Islet precursor cell (in vitro differentiated cells): ENCODE measurements around the gene P2RY6.
"Not testable (repeated sequence)": the region's sequence is repeated elsewhere in the genome, so short reads cannot be mapped to it uniquely, and the experiment has no call there.

ENCODE experiments used
- DNase-seq: peaks from one replicate; pipeline ENCODE4 v3.0.0-alpha.2; 2018

The P2RY6 gene, protein sequence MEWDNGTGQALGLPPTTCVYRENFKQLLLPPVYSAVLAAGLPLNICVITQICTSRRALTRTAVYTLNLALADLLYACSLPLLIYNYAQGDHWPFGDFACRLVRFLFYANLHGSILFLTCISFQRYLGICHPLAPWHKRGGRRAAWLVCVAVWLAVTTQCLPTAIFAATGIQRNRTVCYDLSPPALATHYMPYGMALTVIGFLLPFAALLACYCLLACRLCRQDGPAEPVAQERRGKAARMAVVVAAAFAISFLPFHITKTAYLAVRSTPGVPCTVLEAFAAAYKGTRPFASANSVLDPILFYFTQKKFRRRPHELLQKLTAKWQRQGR

DNA sequence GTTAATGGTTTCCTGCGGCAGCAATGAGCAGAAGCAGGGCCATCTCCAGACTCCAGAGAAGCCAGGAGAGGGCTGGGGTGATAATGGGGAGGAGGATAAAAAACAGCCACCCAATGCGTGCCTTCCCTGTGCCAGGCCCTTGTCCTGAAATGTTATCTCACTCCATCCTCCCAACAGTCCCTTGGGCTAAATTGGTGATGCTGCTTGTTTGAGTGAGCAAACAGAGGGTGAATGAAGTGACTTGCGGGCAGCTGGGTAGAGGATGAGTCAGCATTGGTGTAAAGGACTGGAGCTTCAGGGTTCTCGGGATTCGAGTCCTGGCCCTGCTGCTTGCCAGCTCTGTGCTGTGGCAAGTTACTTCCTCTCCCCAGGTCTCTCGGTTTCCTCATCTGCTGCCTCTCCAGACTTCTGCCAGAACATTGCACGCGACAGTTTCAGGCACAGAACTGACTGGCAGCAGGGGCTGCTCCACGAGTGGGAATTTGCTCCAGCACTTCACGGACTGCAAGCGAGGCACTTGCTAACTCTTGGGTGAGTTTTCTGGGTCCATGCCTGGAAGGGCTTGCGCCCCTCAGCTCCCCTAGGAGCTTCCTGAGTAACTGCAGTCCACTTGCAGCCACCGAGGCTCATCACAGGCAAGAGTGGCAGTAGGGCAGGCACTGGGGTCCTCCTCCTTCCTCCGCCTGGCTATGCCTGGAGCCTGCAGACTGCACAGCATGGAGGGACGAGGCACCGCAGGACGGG lies at the start of gene P2RY6:
TSS of gene P2RY6 (plus strand) at position 403 of the 744 bp plus-strand sequence. CDS start 24,181 bp downstream, outside the sequence.
- peak; percentile 97 for DNase-seq

DNA sequence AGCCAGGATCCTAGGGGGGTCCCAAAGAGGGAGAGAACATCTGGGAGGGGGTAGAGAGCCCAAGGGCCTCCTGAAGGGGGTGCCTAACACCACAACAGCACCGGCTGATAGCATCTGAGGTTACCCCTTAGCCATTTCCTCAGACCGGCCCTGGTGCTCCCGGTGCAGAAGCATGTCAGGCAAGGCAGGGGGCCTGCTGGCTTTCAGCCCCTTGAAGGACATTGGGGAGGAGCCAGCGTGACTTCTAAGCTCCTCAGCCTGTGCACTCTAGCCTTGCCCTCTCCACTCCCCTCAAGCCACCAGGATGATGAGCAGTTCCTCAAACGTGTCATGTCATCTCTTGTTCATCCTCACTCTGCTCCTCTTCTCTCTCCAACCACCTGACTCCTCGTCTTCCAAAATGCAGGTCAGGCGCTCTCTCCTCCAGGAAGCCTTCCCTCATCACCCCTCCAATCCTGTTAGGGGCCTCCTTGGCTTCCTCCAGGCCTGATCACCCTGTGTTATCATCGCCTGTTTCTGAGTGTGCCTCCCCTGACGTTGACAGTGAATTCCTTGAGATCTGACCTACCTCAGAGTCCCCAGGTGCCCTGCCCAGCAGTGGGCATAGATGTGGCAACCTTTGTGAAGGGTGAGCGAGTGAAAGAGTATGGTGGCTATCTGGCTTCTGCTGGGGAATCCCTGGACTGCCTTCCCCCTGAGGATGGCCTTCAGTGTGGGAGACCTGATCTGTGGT lies 48.0 kb upstream of the P2RY6 start:
- DNase-seq = peak; percentile 51

DNA sequence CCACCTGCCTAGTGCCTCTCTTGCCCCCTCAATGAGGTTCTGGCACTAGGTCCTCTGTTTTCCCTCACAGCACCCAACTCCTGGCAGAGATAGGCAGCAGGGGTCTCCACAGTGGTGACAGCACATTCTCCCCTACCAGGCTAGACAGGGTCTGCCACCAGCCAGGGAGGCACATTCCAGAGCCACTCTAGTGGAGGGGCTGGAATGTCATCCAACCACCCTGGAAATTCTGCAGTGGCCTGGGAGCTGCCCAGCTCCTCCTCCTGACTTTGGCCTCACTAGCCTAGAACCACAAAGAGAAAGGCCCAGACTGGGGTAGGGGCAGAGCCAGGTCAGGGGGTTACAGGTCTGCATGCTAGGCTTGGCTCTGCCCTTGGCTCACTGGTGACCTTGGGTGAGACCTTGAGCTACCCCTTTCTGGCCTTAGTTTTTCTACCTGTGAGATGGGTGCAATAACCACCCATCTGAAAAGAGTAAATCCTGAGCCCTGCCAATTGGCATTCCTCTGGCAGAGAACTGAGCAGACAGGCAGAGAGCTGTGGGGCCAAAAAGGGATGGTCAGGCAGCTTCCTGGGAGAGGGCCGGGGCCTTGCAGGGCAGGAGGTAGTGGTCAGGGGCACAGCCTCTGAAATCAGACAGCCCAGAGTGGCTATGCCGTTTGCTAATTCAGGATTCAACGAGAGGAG lies 47.0 kb upstream of the P2RY6 start:
- DNase-seq = peak; percentile 92

DNA sequence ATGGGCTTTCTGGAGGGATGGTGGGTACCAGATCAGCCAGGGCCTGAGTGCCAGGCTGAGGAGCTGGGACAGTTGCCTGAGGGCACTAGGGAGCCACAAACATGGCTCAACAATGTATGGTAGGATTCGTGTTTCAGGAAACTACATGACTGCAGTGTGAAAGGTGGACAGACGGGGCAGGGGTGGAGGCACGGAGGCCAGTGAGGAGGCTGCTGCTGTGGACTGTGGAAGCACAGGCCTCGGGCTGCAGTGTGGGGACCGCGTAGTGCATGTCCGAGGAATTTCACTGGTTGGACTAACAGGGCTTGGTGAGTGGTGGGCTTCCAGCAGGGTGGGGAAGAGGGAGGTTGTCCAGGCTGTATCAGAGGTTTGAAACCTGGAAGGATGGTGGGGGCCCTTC lies 46.3 kb upstream of the P2RY6 start:
- DNase-seq = peak; percentile 50

DNA sequence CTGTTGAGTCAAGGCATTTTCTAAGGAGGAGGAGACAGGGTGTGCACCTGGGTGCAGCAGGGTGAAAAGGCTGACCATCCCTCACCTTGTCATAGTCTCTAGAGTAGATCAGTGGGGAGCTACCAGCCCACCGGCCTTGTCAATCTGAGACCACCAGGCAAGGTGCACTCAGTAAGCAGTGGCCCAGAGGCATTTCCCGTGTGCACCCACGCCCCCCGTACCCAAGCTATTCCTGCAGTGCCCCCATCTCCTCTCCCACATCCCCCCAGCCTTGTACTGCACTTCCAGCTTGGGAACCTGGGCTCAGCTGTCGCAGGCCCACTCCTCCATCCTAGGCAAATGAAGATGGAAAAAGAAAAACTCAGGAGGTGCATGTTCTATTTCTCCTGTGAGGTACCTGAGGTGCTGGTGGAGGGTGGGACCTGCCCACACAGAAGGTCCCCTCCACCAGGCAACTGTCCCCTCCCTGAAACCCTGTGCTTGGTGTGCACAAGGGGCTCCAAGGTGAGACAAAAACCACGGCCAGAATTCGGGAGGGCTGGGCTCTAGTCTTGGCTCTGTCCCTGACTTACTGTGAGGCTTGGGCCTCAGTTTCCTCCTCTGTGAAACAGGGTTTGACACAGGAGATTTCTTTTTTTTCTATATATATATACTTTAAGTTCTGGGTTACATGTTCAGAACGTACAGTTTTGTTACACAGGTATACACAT lies 45.7 kb upstream of the P2RY6 start:
- peak; percentile 31 for DNase-seq

DNA sequence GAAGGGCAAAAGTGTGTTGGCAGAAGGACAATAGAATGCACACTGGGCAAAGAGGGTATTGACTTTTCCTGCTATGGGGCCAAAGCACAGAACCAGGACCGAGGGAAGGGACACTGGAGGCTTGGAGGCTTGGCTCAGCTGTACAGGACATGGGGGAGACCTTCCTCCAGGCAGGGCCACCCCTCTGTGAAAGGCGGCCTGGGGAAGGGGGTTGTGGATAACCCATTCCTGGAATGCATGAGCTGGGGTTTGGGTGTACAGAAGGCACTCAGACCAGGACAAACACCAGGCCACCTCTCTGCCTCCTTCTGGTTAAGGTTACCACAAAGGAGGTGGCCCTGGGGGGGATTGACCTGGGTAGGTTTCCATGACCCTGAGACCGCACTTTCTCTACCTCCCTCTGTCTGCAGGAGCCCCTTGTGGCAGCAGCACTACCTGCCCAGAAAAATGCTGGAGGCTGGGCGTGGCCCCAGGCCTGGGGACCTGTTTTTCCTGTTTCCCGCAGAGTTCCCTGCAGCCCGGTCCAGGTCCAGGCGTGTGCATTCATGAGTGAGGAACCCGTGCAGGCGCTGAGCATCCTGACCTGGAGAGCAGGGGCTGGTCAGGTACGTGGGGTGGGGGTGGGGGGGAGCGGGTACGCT lies 44.4 kb upstream of the P2RY6 start:
- DNase-seq = peak; percentile 98

DNA sequence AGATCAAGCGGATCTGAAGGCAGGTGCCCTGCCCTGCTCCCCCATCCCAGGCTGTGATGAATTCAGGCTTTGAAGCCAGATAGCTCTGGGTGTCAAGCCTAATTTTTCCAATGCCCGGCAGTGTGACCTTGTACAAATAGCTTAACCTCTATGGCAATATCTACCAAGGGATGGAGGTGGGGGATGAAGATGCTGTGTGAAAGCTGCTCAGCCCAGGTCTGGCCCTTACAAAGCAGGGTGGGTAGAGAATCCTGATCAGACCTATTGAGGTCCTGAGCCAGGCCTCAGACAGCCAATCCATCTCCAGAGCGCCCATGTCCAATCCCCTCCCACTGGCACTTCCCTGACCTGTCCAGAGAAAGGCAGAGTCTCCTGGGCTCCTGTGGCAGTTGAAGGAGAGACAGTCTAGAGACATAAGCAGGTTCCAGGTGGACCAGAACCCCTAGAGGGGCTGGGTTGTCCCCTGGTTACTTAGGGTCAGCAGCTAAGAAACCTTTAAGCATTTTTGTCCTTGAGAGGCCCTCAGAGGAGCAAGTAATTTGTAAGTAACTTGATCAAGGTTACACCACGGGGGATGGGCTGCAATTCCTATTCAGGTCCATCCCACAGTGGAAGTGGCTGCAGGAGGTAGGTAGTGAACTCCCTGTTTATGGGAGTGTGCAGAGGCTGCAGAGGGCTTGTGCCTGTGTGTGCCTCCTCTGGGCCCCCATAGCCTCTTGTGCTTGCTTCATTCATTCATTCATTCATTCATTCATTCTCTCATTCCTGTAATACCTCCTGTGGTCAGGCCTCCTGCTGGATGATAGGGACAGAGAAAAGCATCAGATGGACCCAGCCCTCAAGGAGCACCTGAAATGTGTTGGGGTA lies 43.6 kb upstream of the P2RY6 start:
- peak; percentile 57 for DNase-seq

DNA sequence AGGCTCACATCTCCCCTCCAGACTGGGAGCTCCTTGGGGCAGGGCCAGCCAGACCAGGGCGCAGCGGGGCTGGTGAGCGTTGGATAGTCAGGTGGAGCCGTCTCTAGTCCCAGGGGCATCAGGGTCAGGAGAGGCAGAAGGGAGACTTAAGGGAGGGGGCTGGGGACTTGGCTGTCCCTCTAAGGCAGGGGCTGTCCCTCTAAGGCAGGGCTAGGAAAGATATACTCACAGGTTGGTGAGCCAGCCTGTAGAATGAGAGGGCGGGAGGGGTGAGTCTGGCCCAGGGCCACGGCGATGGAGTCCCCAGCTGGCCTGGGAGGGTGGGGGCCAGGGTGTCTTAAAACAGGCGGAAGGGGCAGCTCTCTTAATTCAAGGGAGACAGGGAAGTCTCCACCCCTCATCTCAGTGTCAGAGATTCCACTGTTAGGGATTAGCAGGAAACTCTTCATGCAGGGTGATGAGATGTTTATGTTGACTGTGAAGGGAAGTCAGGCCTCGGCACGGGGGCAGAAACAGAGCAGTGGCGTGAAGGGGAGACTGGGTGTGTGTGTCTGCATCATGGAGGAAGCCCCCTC lies 42.7 kb upstream of the P2RY6 start:
- DNase-seq = peak; percentile 57

DNA sequence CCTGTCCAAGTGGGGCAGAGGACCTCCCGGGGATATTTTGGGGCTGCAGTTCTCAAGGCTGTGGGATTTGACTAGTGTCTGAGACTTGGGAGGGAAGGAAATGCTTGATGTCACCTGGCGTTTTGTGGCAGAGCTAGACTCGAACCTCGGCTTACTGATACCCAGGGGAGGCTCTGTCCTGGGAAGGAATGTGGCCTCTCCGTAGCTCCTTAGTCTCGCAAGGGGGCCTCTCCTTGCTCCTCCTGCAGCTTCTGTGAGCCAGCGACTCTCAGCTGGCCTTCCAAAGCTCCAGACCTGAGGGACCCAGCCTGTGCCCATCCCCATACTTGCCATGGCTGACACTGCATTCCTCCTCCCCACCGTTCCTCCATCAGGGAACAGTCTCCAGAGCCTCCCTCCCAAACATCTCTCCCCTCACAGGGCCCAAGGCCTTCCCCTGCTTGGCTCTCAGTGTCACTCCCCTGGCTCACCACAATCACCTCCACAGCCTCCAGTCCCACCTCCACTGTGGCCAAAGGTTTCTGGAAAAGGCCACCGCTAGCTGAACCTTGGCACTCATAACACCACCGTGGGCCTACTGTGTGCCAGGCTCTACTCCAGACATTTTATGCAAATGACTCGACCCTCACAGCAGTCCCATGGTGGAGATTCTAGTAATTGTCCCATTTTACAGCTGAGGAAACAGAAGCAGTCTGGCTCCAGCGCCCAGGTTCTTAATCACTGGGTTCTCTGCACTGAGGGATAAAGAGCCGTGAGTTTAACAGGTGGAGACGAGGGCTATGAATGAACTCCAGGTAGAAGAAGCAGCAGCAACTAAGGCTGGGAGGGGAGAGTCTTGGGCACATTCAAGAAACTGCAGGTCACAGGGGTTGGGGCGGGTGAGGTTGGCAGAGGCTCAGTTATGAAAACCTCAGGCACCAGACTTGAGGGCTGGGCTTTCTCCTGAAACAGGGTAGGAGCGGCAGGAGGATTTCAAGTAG lies 42.0 kb upstream of the P2RY6 start:
- peak; percentile 45 for DNase-seq

DNA sequence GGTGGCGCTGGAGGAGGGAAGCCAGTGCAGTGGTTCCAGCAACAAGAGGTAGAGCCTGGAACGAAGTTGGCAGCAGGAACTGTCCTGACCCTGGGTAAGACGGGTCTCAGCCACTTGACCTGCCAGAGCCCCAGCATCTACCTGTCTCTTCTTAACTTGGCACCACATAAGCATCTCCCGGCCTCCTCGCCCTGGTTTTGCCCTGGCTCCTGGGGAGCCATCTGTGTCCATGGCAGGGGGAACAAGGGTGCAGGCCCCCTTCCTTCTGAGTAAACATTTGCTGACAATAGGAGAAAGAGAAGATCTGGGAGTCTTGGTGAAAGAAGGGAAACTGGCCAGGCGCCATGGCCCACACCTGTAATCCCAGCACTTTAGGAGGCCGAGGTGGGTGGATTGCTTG lies 41.2 kb upstream of the P2RY6 start:
- DNase-seq = peak; percentile 23

DNA sequence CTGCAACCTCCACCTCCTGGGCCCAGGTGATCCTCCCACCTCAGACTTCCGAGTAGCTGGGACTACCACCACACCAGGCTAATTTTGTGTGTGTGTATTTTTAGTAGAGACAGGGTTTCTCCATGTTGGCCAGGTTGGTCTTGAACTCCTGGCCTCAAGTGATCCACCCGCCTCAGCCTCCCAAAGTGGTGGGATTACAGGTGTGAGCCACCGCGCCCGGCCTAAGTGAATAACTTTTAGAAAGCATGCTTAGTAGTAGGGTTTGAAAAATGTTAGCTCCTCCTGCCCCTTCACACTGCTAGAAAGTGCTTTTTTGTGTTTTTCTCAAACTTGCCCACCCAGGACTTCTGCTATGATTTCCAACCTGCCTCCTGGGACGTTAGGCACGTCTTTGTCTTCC lies 39.7 kb upstream of the P2RY6 start:
- not testable (repeated sequence) for DNase-seq

DNA sequence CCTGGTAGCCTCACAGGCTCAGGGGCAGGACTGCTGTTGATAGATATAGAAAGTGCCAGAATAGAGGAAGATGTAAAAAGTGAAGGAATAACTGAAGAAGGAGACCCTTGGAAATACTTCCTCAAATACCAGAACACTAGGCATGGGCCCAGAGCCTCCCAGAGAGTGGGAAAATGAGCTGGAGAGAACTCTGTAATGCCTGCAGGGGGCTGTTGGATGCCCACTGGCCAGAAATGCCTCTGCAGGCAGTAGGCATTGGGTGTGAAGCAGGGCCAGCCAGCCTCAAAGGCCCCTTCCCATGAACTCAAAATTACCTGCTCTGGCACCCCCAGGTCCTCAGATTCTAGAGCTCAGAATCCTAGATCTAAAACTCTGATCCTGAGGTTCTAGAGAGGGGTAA lies 38.9 kb upstream of the P2RY6 start:
- DNase-seq = peak; percentile 38

DNA sequence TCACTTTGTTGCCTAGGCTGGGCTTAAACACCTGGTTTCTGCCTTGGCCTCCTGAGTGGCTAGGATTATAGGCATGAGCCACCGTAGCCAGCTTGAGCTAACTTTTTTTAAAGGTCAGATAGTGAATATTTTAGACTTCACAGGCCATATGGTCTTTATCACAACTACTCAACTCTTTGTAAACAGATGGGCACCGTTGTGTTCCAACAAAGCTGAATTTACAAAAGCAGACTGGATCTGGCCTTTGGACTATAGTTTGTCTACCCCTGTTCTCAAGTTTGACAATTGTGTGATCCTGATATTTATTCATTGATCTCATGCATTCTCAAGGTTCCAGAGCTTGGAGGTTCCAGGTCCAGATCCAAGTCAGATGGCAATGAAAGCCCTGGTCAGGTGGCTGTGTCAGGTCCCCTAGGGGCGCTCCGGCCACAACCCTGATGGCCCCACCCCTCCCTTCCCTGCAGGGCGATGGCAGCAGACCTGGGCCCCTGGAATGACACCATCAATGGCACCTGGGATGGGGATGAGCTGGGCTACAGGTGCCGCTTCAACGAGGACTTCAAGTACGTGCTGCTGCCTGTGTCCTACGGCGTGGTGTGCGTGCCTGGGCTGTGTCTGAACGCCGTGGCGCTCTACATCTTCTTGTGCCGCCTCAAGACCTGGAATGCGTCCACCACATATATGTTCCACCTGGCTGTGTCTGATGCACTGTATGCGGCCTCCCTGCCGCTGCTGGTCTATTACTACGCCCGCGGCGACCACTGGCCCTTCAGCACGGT lies 38.3 kb upstream of the P2RY6 start:
- peak; percentile 46 for DNase-seq

DNA sequence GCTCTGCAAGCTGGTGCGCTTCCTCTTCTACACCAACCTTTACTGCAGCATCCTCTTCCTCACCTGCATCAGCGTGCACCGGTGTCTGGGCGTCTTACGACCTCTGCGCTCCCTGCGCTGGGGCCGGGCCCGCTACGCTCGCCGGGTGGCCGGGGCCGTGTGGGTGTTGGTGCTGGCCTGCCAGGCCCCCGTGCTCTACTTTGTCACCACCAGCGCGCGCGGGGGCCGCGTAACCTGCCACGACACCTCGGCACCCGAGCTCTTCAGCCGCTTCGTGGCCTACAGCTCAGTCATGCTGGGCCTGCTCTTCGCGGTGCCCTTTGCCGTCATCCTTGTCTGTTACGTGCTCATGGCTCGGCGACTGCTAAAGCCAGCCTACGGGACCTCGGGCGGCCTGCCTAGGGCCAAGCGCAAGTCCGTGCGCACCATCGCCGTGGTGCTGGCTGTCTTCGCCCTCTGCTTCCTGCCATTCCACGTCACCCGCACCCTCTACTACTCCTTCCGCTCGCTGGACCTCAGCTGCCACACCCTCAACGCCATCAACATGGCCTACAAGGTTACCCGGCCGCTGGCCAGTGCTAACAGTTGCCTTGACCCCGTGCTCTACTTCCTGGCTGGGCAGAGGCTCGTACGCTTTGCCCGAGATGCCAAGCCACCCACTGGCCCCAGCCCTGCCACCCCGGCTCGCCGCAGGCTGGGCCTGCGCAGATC lies 37.5 kb upstream of the P2RY6 start:
- DNase-seq = peak; percentile 47

DNA sequence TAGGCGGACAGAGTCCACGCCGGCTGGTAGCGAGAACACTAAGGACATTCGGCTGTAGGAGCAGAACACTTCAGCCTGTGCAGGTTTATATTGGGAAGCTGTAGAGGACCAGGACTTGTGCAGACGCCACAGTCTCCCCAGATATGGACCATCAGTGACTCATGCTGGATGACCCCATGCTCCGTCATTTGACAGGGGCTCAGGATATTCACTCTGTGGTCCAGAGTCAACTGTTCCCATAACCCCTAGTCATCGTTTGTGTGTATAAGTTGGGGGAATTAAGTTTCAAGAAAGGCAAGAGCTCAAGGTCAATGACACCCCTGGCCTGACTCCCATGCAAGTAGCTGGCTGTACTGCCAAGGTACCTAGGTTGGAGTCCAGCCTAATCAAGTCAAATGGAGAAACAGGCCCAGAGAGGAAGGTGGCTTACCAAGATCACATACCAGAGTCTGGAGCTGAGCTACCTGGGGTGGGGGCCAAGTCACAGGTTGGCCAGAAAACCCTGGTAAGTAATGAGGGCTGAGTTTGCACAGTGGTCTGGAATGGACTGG lies 36.8 kb upstream of the P2RY6 start:
- no peak for DNase-seq

DNA sequence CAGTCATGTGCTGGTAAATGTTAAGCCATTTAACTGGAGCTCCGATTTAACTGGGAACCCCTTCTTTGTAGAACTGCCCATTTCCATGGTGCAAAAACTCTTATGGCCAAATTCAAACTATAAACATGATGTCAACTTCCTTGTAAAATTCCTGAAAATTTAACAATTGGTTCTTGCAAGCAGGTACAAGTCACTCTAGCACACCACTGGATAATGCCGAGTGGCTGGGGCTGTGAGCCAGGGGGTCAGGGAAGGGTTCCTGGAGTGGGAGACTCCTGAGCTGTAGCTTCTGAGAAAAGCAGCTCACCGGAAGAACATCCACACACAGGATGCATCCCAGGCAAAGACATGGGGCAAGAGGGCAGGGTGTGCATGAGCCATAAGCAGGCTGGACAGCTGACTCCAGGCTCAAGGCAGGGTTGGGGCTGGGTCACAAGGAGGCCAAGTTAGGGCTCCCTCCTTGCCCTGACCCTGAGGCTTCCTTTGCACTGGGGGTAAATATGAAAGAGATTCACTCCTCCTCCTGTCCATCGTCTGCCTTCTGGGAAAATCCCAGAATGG lies 35.9 kb upstream of the P2RY6 start:
- DNase-seq = peak; percentile 50

DNA sequence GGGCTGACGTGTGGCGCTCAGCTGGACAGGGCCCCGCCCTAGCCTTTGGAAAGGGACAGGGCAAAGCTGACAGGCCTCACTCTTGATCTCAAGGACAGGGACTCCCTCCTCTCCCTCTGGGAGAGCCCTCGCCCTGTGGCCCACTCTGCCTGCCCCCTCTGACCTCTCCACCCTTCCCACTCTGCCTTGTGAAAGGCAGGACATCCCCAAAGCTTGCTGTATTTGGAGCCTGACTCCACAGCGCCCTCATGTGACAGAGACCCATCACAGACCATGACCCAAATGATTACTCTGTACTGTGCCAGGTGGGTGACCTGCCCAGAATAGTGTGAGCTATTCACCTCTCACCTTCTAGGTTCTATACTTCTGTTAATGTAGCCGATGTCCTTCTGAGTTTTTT lies 35.3 kb upstream of the P2RY6 start:
- DNase-seq = peak; percentile 82
